Sigmoid colon (tissue), 4 donors: ENCODE results near the gene APOC1.
"Not testable (repeated sequence)": the region's sequence is repeated elsewhere in the genome, so short reads cannot be mapped to it uniquely, and the experiment has no call there.

Experiments used
- CTCF ChIP-seq, 4 experiments: fragments of 450-650 bp in 3 of 4; fragments of 200-600 bp in 1 of 4; IDR thresholded peaks; one replicate each; pipeline ENCODE4 v1.5.1; 2016 to 2019; ENCODE audit warnings: antibody characterized with exemption in 4 of 4, mild to moderate bottlenecking in 3 of 4, moderate library complexity in 2 of 4
- EP300 ChIP-seq, 4 donors: sonication (generic); formaldehyde crosslinking; IDR thresholded peaks; one replicate each; pipeline ENCODE4 v1.6.1; 2017; ENCODE audit warnings: antibody characterized with exemption in 4 of 4
- POLR2AphosphoS5 ChIP-seq, 4 donors: sonication (generic); formaldehyde crosslinking; IDR thresholded peaks; one replicate each; pipeline ENCODE4 v1.6.1; 2017; ENCODE audit warnings: antibody characterized with exemption in 4 of 4

DNA sequence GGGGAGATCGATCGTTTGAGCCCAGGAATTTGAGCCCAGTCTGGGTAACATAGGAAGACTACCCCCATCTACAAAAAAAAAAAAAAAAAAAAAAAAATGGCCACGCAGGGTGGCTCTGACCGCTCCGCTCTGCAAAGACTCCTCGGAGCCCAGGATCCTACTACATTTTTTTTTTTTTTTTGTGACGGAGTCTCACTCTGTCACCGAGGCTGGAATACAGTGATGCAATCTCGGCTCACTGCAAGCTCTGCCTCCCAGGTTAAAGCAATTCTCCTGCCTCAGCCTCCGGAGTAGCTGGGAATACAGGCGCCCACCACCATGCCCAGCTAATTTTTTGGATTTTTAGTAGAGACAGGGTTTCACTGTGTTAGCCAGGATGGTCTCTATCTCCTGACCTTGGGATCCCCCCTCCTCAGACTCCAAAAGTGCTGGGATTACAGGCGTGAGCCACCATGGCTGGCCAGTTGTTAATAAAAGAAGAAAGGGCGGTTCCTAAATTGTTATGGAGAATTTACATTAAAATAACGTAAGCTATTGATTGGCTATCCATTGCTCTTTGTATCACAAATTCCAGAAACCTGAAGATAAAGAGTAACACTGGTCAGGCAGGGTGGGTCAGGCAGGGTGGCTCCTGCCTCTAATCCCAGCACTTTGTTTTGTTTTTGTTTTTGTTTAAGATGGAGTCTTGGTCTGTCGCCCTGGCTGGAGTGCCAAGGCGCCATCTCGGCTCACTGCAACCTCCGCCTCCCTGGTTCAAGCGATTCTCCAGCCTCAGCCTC, 31.6 kb upstream of the APOC1 start:
- TF ChIP-seq POLR2AphosphoS5, EP300, CTCF (IDR thresholded peaks at IDR 0.05): not testable (repeated sequence)
